Activated T-cell treated with anti-CD3 and anti-CD28 coated beads, Interleukin-2, amount 50 U/mL, for 1 hour (primary cell): Measurements from ENCODE around the gene GPR4.

Source experiments
- DNase-seq: peaks from one replicate; pipeline ENCODE4 v3.0.0-alpha.2; 2020

GPR4 gene

DNA sequence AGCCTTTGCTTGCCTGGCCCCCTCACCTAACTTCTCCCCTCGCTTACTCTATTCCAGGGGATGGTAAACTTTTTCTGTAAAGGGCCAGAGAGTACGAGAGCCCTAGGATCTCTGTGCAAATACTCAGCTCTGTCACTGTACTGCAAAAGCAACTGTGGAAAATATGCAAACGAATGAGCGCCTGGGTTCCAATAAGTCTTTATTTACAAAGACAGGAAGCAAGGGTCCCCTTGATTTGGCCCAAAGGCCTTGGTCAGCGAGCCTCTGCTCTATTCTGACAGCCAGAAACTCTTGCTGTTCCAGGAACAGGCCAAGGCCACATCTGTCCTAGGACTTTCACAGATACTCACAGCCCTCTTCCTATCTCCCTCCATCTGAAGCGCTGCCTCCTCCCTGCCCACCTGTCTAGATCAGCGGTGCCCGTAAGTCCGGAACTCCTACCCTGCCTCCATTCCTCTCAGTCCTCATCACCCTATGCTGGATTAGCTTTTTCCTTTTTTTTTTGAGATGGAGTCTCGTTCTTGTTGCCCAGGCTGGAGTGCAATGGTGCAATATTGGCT is 54.7 kb downstream of the GPR4 start:
- no peak for DNase-seq

DNA sequence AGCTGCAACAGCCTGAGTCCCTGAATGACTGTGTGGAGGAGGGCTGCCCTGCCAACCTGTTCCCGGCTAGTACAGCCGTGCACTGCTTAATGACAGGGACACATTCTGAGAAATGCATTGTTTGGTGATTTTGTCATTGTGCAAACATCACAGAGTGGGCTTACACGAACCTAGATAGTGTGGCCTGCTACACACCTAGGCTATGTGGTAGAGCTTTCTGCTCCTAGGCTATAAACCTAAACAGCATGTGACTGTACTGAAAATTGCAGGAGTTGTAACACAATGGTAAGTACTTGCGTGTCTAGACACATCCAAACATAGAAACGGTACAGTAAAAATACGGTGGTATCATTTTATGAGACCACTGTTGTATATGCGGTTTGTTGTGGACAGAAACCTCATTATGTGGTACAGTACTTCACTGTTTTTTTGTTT is 59.8 kb downstream of the GPR4 start:
- DNase-seq, result no peak
